ENCODE data around the gene TM7SF2.

TM7SF2 gene

GRCh38 chr11:65089621-65090020 lies 22.1 kb upstream of the TM7SF2 start:
- no peak for DNase-seq (ENCODE audit: low read depth in 3 of 3)

- DNase-seq (ENCODE audit: low read depth in 3 of 3): no peak
Observed at GRCh38 chr11:65090628-65091027, 21.0 kb upstream of the TM7SF2 start.

GRCh38 chr11:65095427-65095826 lies 16.2 kb upstream of the TM7SF2 start:
- no peak for DNase-seq (ENCODE audit: low read depth in 3 of 3)

GRCh38 chr11:65095974-65096806 lies 15.5 kb upstream of the TM7SF2 start, which contains the start of gene VPS51:
Gene VPS51, plus strand, starts transcription at chr11:65096214. Its CDS starts 37 bp downstream, at chr11:65096251.
- peak; percentile 72 to 84 (median 77) for DNase-seq (ENCODE audit: low read depth in 3 of 3)

- DNase-seq (ENCODE audit: low read depth in 3 of 3): no peak
Observed at GRCh38 chr11:65096926-65097325, 14.7 kb upstream of the TM7SF2 start.

GRCh38 chr11:65100674-65101350 lies 10.9 kb upstream of the TM7SF2 start:
- DNase-seq (ENCODE audit: low read depth in 3 of 3): no peak

GRCh38 chr11:65102142-65103095 lies 9.3 kb upstream of the TM7SF2 start:
- DNase-seq (ENCODE audit: low read depth in 3 of 3): no peak

GRCh38 chr11:65103476-65103875 lies 8.2 kb upstream of the TM7SF2 start:
- no peak for DNase-seq (ENCODE audit: low read depth in 3 of 3)

GRCh38 chr11:65104628-65105027 lies 7.0 kb upstream of the TM7SF2 start:
- DNase-seq (ENCODE audit: low read depth in 3 of 3): no peak

- no peak for DNase-seq (ENCODE audit: low read depth in 3 of 3)
Observed at GRCh38 chr11:65107078-65107477, 4.6 kb upstream of the TM7SF2 start.

GRCh38 chr11:65107751-65108468 lies 3.8 kb upstream of the TM7SF2 start:
- DNase-seq (ENCODE audit: low read depth in 3 of 3): no peak

GRCh38 chr11:65108469-65109123 lies 3.1 kb upstream of the TM7SF2 start:
- no peak for DNase-seq (ENCODE audit: low read depth in 3 of 3)

- DNase-seq (ENCODE audit: low read depth in 3 of 3): no peak
Observed at GRCh38 chr11:65109231-65110198, 2.2 kb upstream of the TM7SF2 start.

- DNase-seq (ENCODE audit: low read depth in 3 of 3): peak; percentile 91 to 95 (median 94)
Observed at GRCh38 chr11:65110354-65110861, 1.3 kb upstream of the TM7SF2 start.

- DNase-seq (ENCODE audit: low read depth in 3 of 3): no peak
Observed at GRCh38 chr11:65111159-65111743, 421 bp upstream of the TM7SF2 start.

- DNase-seq (ENCODE audit: low read depth in 3 of 3): peak in 2 of 3 experiments; percentile 50 to 70
Observed at GRCh38 chr11:65112546-65113360, 1.1 kb downstream of the TM7SF2 start.

- DNase-seq (ENCODE audit: low read depth in 3 of 3): no peak
Observed at GRCh38 chr11:65113361-65113756, 1.7 kb downstream of the TM7SF2 start.

GRCh38 chr11:65113839-65114238 lies 2.2 kb downstream of the TM7SF2 start:
- DNase-seq (ENCODE audit: low read depth in 3 of 3): no peak

Measured in stimulated activated CD4-positive, alpha-beta T cell treated with anti-CD3 and anti-CD28 coated beads, TNF-alpha, amount 100 ng/mL, for 24 hours (primary cell).